GM12873 (cell line): ENCODE data around the gene SDHC.
A peak's percentile ranks its signal among the peaks of the same experiment; 100 is the strongest.

Experiments used
- CTCF ChIP-seq: IDR thresholded peaks from 2 replicates; pipeline ENCODE4 v1.5.1; 2012; ENCODE audit warnings: low read depth, mild to moderate bottlenecking, moderate library complexity, low read length, control low read depth; ENCODE audit not compliant: insufficient read depth; ENCODE audit errors: missing control alignments

The SDHC gene, protein sequence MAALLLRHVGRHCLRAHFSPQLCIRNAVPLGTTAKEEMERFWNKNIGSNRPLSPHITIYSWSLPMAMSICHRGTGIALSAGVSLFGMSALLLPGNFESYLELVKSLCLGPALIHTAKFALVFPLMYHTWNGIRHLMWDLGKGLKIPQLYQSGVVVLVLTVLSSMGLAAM

DNA sequence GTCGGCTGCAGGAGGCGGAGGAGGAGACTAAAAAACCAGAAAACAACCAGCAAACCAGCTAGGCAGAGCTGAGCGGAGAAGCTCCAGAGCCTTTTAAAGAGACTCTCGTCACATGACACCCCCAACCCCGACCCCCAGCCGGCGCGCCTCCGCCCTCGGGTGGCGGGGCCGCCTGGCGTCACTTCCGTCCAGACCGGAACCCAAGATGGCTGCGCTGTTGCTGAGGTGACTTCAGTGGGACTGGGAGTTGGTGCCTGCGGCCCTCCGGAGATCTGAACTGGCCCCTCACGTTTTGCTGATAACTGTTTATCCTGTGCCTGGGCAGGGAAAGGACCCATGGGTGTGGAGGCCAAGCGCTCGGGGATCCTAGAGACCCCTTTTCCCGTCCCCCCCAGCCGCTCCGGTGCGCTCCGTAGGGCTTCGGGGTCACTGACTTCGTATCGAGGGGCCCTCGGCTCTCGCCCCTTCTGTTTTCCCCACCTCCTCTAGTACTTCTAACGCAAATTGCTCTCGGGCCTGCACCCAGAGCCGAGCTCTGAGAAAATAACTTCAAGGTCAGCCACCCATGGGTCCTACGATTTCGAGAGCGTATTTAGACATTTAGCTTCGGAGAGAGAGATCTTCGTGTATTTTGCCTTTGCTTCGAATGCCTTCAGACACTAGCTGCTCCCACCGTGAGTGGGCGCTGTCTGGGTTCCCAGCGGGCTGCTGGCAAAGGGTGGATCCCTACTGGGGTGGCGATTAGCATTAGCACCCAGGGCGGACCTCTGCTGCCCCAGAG is at the start of gene SDHC:
Gene SDHC, plus strand, starts transcription at position 181 of the 781 bp plus-strand sequence. Its CDS starts 25 bp downstream, at position 206.
- TF ChIP-seq CTCF: peak; percentile 48

GRCh38 chr1:161265305-161265704 is 48.9 kb upstream of the SDHC start:
- TF ChIP-seq CTCF: no peak

DNA sequence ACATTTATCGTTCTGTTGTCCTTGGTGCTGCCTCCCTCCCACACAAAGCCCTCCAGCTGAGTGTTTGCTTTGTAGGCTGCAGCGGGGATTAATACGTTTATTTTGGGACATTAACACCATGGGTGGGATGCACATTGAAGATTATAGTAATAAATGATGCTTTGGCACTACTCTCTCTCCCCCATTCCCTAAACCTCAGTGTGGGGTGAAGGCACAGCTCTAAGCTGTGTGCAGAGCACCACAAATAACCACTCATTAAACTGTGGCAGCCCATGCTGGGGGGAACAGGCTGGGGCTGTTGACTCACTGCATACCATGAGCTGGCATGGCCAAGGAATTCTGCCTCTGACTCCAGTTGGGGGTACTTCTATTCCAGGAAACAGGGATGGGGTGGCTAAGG is 48.0 kb upstream of the SDHC start:
- no peak for TF ChIP-seq CTCF

DNA sequence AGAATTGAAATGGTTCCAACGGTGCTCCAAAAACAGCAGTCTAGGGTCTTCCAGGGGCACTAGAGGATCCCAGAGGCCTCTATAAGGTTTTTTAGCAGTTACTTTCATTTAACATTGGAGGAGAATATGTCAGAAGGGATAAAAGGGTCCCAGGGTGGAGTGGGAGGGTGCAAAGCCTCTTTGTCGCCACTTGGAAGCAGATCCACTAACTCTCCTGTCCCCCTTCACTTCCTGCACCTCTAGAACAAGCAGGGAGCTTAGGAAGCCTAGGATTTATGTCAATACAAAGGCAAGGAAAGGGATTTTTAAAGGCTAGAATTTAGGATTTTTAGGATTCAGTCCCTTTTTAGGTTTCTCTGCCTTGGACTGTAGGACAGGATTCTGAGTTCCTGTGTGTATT is 47.3 kb upstream of the SDHC start:
- no peak for TF ChIP-seq CTCF

DNA sequence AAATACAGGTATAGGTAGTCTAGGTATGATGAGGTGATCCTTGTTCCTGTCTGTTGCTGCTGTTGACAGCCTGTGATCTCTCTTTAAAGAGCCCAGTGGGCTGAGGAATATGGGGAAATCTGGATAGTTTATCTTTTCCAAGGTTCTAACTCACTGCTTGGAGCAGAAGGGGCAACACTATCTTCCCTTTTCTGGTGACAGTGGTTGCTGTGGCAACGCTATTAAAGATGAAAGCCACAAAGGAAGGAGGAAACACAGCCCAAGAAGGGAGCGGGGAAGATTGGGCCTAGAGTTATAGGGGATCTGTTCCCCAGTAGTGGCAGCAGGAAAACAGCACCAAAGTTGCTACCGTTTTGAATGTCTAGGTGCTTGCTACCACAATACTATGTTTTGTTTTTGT is 46.9 kb upstream of the SDHC start:
- TF ChIP-seq CTCF: no peak

- TF ChIP-seq CTCF: no peak
Observed at GRCh38 chr1:161273402-161273801, 40.8 kb upstream of the SDHC start.

GRCh38 chr1:161274874-161275273 is 39.3 kb upstream of the SDHC start:
- TF ChIP-seq CTCF: no peak
